ENCODE data around the gene OR14C36. TPM values are rescaled to one million over a fixed set of nuclear protein-coding genes. Genes with fewer than 3 reads are reported as not detected.

Gene OR14C36
- total RNA-seq, 2 donors from 2014 or later, result not detected

GRCh38 chr1:248393050-248393449 lies 44.5 kb downstream of the OR14C36 start:
- Histone ChIP-seq H3K27me3 (ENCODE audit: control insufficient read depth, insufficient read depth, low read length, poor library complexity, severe bottlenecking) (no peaks in the 10 kb centered on the region), H3K36me3 (ENCODE audit: control insufficient read depth, insufficient read depth, low read length) (no peaks in the 10 kb centered on the region), H3K9me3 (ENCODE audit: control insufficient read depth, low read length) (peaks cover 66% of the 10 kb centered on the region), H3K4me3 (ENCODE audit: low read length) (no peak overlapping the region), H3K27ac (ENCODE audit: low read depth, low read length) (no peak overlapping the region), H3K9ac (ENCODE audit: extremely low read depth, low read length, poor library complexity, severe bottlenecking) (no peak overlapping the region), H3K4me1 (ENCODE audit: control insufficient read depth, insufficient read depth, low read length) (no peaks in the 10 kb centered on the region)
- Mint-ChIP-seq H3K4me1 (no peaks in the 10 kb centered on the region), H3K27me3 (ENCODE audit: insufficient read depth) (no peaks in the 10 kb centered on the region), H3K4me3 (no peak overlapping the region), H3K36me3 (ENCODE audit: low read depth) (no peaks in the 10 kb centered on the region), H3K27ac (no peak overlapping the region), H3K9me3 (peaks cover 96% of the 10 kb centered on the region)
- no peak for DNase-seq
- WGBS, 2 experiments (ENCODE audit: insufficient coverage in 1 of 2, insufficient read length in 1 of 2), result 53% methylated on average over 2 of the region's 2 CpGs; no CpG with 5 or more reads in 1 of the 2 experiments
- TF ChIP-seq, protein P1, sequence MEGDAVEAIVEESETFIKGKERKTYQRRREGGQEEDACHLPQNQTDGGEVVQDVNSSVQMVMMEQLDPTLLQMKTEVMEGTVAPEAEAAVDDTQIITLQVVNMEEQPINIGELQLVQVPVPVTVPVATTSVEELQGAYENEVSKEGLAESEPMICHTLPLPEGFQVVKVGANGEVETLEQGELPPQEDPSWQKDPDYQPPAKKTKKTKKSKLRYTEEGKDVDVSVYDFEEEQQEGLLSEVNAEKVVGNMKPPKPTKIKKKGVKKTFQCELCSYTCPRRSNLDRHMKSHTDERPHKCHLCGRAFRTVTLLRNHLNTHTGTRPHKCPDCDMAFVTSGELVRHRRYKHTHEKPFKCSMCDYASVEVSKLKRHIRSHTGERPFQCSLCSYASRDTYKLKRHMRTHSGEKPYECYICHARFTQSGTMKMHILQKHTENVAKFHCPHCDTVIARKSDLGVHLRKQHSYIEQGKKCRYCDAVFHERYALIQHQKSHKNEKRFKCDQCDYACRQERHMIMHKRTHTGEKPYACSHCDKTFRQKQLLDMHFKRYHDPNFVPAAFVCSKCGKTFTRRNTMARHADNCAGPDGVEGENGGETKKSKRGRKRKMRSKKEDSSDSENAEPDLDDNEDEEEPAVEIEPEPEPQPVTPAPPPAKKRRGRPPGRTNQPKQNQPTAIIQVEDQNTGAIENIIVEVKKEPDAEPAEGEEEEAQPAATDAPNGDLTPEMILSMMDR (conservative IDR thresholded peaks at IDR 0.05), result no peak

Other genes starting within 250 kb of the OR14C36 start
- gene OR2M5, start 203.6 kb upstream of the OR14C36 start, total RNA-seq, result not detected
- gene OR2M2, start 174.0 kb upstream of the OR14C36 start, total RNA-seq, result not detected
- gene OR2M3, start 151.5 kb upstream of the OR14C36 start, total RNA-seq, result not detected
- gene OR2M4, start 117.4 kb upstream of the OR14C36 start, total RNA-seq, result not detected
- not detected for gene OR2T33, start 70.8 kb upstream of the OR14C36 start, total RNA-seq
- gene OR2T12, start 45.4 kb upstream of the OR14C36 start, total RNA-seq, result not detected
- not detected for gene OR2M7, start 24.2 kb upstream of the OR14C36 start, total RNA-seq
- not detected for gene OR2T4, start 12.9 kb downstream of the OR14C36 start, total RNA-seq
- gene OR2T6, start 27.0 kb downstream of the OR14C36 start, total RNA-seq, result not detected
- gene OR2T1, start 54.3 kb downstream of the OR14C36 start, total RNA-seq, result not detected
- gene OR2T2, start 96.9 kb downstream of the OR14C36 start, total RNA-seq, result not detected
- not detected for gene OR2T3, start 124.6 kb downstream of the OR14C36 start, total RNA-seq
- not detected for gene OR2T5, start 139.8 kb downstream of the OR14C36 start, total RNA-seq
- not detected for gene OR2G6, start 159.3 kb downstream of the OR14C36 start, total RNA-seq
- not detected for gene OR2T29, start 214.0 kb downstream of the OR14C36 start, total RNA-seq
- not detected for gene OR2T34, start 226.0 kb downstream of the OR14C36 start, total RNA-seq
- not detected for gene OR2T10, start 248.9 kb downstream of the OR14C36 start, total RNA-seq

Measured in endodermal cell (in vitro differentiated cells).